Measurements from ENCODE around the gene SLC9C1. TPM values are rescaled to one million over a fixed set of nuclear protein-coding genes. Genes with fewer than 3 reads are reported as not detected.

SLC9C1 gene
- 0.25 TPM in 1 of 2 replicates, not detected in the other for polyA plus RNA-seq (2014; cell fraction: cytosol; rRNA removed)
- 0.08 TPM in 1 of 2 replicates, not detected in the other for polyA plus RNA-seq (2014; cell fraction: nucleus; rRNA removed)

GRCh38 chr3:112293368-112294321 is at the start of gene SLC9C1:
Gene SLC9C1, minus strand, starts transcription at chr3:112294216. Its CDS starts 7,425 bp downstream, at chr3:112286791.
- DNase-seq (ENCODE audit: low spot score) = peak; percentile 67

DNA sequence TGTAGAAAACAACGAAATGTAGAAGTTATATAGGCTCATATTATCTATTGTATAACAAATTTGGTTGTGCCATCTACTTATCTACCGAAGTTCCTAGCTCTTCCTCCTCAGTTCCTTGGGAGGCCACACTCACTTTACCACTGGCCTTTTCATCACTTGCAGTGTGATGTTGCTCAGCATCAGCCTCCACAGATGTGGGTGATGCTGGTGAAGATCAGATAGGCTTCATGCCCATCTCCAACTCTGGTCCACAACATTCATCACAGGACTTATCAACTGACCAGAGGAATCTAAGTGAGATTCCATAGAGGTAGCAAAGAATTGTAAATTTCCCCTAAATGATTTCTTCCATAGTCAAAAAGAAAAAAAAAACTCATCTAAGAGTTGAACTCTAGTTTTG is 47.4 kb upstream of the SLC9C1 start:
- no peak for DNase-seq (ENCODE audit: low spot score)

DNA sequence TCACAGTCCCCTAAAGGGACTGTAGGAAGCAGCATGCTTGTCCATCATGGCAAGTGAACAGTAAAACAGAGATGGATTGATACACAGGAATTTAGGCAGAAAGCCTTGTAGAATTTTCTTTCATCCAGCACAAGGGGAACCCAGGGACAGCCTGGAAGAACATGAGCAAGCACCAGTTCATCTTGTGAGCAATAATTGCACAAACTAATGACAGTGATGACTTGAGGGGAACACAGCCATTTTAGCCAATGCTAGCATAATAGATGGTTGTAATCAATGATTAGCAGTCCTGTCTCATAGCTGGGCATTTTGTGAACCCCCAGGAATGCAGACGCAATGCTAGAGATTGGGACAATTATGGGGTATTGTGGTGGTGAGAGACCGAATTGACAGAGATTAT is 45.6 kb upstream of the SLC9C1 start:
- no peak for DNase-seq (ENCODE audit: low spot score)

DNA sequence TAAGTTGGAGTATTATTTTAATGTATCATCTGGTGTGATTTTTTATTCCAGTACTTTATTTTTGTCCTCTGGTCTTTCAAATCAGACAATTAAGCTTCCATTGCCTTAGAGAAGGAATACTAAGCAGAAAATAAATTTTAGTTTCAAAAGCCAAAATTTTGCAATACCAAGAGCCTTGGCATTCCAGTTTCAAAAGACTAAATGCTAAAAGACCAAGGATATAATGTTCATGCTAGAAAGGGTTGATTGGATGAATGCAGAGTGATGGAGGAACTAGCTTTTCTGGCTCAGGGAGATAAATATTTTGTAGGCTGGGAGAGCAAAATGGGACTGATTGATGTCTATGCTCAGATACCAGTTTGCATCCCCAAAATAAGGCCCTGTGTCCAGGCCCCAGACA is 45.1 kb upstream of the SLC9C1 start:
- no peak for DNase-seq (ENCODE audit: low spot score)

DNA sequence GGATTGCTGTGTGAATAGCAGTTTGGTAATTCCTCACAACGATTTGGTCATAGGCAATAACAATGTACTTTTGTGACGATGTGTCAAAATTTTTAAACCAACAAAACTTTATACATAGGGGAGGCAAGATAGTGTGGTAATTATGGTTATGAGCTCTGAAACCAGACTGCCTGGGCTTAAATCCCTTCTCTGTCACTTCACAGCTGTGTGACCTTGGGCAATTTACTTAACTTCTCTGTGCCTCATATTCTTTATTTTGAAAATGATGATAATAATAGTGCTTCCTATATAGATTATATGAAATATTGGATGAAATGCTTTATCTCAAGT is 44.7 kb upstream of the SLC9C1 start:
- DNase-seq (ENCODE audit: low spot score) = no peak

- DNase-seq (ENCODE audit: low spot score) = no peak
Measured at GRCh38 chr3:112338021-112338726, 44.2 kb upstream of the SLC9C1 start.

- no peak for DNase-seq (ENCODE audit: low spot score)
Measured at GRCh38 chr3:112335434-112335781, 41.4 kb upstream of the SLC9C1 start.

- DNase-seq (ENCODE audit: low spot score) = no peak
Measured at GRCh38 chr3:112334691-112335433, 40.8 kb upstream of the SLC9C1 start.

DNA sequence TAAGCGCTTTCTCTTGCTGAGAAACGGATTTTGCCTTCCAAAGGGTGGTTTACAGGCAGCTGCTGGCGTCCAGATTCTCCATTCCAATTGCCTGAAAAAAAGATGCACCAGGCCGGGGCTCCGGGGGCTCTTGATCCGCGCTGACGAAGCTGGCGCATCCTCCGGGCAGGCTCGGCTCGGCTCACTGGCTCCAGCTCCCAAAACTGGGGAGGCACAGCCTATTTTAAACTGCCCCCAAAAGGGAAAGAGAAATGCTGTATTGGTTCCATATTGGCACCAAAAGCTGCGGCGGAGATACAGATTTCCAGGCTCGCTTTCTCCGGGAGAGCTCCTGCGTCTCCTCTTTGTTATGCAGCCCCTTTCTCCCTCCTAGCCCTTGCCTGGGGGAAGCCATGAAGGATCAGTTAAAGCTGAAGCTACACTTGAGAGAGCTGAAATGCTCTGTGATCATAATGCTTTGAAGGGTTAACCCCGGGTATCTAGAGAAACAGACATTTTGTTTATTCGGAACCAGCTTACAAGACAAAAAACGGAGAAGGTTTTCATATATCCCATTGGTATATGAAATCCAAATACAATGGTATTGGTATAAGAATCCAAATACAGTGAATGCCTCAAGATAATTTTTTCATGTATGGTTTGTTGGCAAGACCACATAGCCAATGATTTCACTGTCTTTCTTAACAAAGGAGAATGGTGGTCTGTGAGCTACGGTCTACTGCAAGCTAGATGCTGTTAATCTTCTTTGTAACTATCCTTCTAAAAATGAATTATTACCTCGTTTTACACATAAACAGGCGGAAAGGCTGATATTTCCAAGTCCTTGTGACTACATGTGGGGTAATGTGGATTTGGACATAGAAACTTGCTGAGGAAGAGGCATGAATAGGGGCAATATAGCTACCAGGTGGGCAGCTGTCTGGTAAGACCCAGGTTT is 39.6 kb upstream of the SLC9C1 start:
- peak; percentile 40 for DNase-seq (ENCODE audit: low spot score)

DNA sequence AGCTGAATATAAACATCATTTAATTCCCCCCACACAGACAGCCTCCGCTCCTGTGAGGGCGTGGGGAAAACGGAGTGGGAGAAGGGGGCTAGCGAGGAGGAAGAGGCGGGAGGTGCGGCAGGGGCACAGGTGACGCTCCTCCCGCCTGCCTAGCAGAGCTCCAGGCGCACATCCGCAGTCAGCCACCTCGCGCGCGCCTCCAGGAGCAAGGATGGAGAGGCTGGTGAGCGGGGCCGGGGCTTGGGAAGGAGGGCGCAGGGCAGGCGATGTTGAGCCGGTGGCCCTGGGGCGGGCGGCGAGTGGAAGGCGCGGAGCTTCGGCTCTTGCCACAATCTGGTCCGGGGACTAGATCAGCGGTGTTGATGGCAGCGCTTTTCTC is 39.0 kb upstream of the SLC9C1 start, which contains the start of gene CD200:
Gene CD200 (plus strand): TSS at position 155 of the 379 bp plus-strand sequence. CDS start 57 bp downstream, at position 212.
- DNase-seq (ENCODE audit: low spot score) = peak; percentile 67

DNA sequence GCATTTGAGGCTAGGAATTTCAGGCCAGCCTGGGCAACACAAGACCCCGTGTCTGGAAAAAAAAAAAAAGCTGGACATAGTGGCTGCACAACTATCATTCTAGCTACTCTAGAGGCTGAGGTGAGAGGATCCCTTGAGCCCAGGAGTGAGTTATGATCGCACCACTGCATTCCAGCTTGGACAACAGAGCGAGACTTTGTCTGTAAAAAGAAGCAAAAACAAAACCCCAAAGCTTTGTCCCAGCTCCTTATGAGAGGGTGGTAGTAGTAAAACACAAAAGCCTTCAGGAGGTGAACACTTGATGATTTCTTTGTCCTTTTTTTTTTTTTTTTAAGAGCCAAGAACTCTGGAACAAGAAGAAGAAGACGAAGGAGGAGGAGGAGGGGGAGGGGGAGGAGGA is 37.8 kb upstream of the SLC9C1 start:
- DNase-seq (ENCODE audit: low spot score) = no peak

DNA sequence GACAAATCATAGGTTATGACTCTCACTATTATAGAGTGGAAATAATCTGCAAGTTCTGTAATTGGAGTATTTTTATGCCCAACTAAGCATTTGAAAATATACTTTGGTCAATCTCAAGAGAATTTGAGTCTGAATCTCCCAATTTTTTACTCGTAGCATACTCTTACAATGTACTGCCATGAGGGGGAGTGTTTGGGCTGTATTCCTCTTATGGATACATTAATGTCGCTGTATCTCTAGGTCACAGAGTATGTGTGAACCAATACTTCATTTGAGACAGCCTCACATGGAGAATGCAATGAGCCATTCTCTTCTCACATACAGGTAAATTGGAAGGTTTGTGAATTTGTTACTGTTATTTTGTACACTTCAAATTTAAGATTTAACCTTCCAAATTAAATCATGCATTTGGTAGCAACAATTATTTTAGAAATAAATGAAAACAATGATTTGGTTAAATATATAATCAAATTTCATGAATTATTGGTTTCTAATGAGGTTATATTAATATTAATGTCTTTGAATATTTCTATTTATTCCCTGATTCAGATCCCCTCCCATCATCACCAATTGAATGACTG is 33.4 kb upstream of the SLC9C1 start:
- DNase-seq (ENCODE audit: low spot score) = peak; percentile 65

DNA sequence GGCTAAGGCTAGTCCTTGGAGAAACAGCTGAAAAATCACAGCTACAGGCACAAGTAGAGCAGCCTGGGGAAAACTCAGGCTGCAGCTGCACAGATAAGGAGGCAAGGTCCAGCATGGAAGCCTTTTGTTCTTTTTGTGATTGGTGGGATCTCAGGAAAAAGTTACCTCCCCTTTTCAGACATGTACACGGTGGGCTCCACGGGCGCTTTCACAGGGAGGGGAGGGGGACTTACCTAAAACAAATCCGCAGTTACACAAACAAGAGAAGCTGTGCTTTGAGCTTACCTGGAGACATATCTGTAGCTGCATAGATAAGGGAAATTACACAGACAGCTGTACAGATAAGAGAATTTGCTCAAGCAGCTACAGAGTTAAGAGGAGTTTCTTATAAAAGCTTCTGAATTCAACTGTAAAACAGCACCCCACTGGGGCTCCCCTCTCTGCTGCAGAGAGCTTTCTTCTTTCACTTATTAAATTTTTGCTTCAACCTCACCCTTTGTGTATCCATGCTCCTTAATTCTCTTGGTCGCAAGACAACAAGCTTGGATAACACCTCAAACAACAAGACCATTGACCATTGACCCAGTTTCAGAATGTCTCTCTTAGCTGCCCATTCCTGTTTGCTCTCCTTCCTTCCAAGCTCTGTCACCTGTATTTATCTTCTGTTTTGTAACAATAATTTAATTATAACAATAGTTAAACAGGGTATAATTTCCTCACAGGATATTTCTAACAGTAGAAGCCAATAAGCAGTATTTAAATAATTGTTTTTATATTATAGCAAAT is 28.0 kb upstream of the SLC9C1 start:
- peak; percentile 57 for DNase-seq (ENCODE audit: low spot score)

GRCh38 chr3:112320691-112321090 is 26.7 kb upstream of the SLC9C1 start:
- DNase-seq (ENCODE audit: low spot score) = no peak

- DNase-seq (ENCODE audit: low spot score) = no peak
Measured at GRCh38 chr3:112319516-112320276, 25.7 kb upstream of the SLC9C1 start.

DNA sequence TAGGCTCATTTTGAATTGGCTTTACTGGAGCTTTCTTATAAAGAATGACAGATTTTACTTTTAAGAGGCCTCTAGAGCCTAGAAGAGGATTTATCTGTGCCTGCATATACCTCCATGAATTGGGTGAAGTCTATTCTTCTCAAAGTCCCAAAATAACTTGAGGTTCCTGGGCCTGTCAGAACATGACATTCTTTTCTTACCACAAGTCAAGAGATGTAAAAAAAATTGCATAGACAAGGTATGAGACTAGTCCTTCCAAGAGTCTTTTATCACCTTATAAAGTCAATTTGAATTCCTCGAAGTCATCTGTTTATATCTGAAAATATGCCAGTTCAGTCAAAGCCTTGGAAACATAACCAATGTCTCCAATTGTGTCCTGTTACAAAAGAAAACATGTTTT is 21.8 kb upstream of the SLC9C1 start:
- DNase-seq (ENCODE audit: low spot score) = no peak

- DNase-seq (ENCODE audit: low spot score) = no peak
Measured at GRCh38 chr3:112314649-112315048, 20.6 kb upstream of the SLC9C1 start.

DNA sequence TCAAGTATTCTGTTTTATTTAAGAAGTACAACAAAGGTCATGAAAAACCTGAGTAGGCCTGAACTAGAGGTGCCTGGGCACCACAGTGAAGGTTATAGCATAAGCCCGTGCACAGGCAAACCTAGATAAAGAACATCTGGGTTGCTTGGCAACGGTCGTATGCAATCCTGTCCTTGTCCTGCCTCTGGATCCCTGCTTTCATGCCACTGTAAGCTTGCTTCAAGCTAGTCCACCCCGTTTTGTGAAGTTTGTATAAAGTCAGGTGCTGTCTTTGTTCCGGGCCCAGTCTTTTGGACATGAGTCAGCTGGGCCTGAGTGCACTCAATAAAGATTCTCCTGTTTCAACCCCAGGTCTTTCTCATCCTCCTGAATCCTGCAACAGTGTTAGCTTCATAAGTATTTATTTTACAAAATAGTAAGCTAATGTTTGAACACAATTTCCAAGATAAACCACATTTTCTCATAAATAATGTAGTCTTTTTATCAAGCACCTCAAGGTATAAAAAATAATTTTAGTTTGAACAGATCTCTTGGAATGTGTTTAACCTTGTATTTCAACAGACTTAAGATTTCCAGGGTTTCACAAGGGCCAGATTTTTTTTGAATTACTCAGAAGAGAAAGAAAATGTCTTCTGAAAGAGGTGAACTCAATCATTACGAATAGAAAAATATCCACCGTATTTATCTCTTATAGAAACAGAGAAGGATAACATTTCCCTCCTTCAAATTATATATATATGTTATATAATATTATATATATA is 14.3 kb upstream of the SLC9C1 start:
- peak; percentile 55 for DNase-seq (ENCODE audit: low spot score)

Measured in SK-N-DZ (cell line).